ENCODE results near the gene PPP1R9B. TPM values are rescaled to one million over a fixed set of nuclear protein-coding genes. Genes with fewer than 3 reads are reported as not detected.

Gene PPP1R9B
- total RNA-seq, 1 experiment from 2014 or later, result 21.7 TPM

GRCh38 chr17:50097455-50097854 lies 53.0 kb downstream of the PPP1R9B start:
- CTCF ChIA-PET, result interaction anchor here (0.8 to 4.6 kb wide), 5 partner anchors 10 to 72 kb away, joined by 3 to 118 read pairs (median 4); no protein-coding TSS in a partner anchor
- no peaks in the 10 kb centered on the region for H3K27me3 Mint-ChIP-seq (ENCODE audit: low read depth)
- no peaks in the 10 kb centered on the region for H3K36me3 Mint-ChIP-seq
- DNase-seq (ENCODE audit: low spot score), result no peak
- H3K4me3 Mint-ChIP-seq, result no peak overlapping the region
- no peak overlapping the region for H3K27ac Mint-ChIP-seq
- ATAC-seq, result no peak
- POLR2A ChIA-PET, result no interaction called here
- peaks cover 21% of the 10 kb centered on the region for H3K4me1 Mint-ChIP-seq
- H3K9me3 Mint-ChIP-seq, result no peaks in the 10 kb centered on the region
- TF ChIP-seq ZBTB21 (CRISPR knock-in tag; IDR thresholded peaks at IDR 0.05; ENCODE audit: borderline replicate concordance) (no peak), SP1 (CRISPR knock-in tag; conservative IDR thresholded peaks at IDR 0.05) (no peak), TCF7 (CRISPR knock-in tag; IDR thresholded peaks at IDR 0.05; ENCODE audit: low read depth) (no peak), ZNF232 (CRISPR knock-in tag; IDR thresholded peaks at IDR 0.05) (no peak)

GRCh38 chr17:50096758-50097157 lies 53.7 kb downstream of the PPP1R9B start:
- peak overlapping the region; percentile 16; the same call in 1 of the 2 replicates for H3K4me3 Mint-ChIP-seq
- ChIA-PET CTCF (interaction anchor here (0.8 to 4.6 kb wide), 3 partner anchors 9 to 73 kb away, joined by 3 to 118 read pairs (median 3); no protein-coding TSS in a partner anchor), POLR2A (no interaction called here)

More at GRCh38 chr17:50096758-50097157, 53.7 kb downstream of the PPP1R9B start:
- DNase-seq (ENCODE audit: low spot score), result no peak
- Mint-ChIP-seq H3K4me1 (peaks cover 18% of the 10 kb centered on the region), H3K27ac (no peak overlapping the region), H3K9me3 (no peaks in the 10 kb centered on the region), H3K36me3 (no peaks in the 10 kb centered on the region), H3K27me3 (ENCODE audit: low read depth) (no peaks in the 10 kb centered on the region)
- no peak for ATAC-seq
- no peak for TF ChIP-seq RELA (CRISPR knock-in tag; IDR thresholded peaks at IDR 0.05; ENCODE audit: borderline replicate concordance)
- no peak for TF ChIP-seq ZNF423 (CRISPR knock-in tag; IDR thresholded peaks at IDR 0.05)
- no peak for TF ChIP-seq NFYB (CRISPR knock-in tag; conservative IDR thresholded peaks at IDR 0.05; ENCODE audit: low read depth)
- TF ChIP-seq MLX (CRISPR knock-in tag; IDR thresholded peaks at IDR 0.05), result no peak
- TF ChIP-seq FOXP4 (CRISPR knock-in tag; IDR thresholded peaks at IDR 0.05), result no peak
- no peak for TF ChIP-seq KAT7 (CRISPR knock-in tag; IDR thresholded peaks at IDR 0.05; ENCODE audit: borderline replicate concordance)
- TF ChIP-seq MAX (CRISPR knock-in tag; IDR thresholded peaks at IDR 0.05), result no peak
- no peak for TF ChIP-seq SMAD3 (CRISPR knock-in tag; IDR thresholded peaks at IDR 0.05; ENCODE audit: borderline replicate concordance)
- TF ChIP-seq NFATC4 (CRISPR knock-in tag; IDR thresholded peaks at IDR 0.05), result no peak
- TF ChIP-seq MYBL2 (CRISPR knock-in tag; IDR thresholded peaks at IDR 0.05), result no peak
- TF ChIP-seq ZNF396 (CRISPR knock-in tag; IDR thresholded peaks at IDR 0.05; ENCODE audit: borderline replicate concordance), result no peak
- TF ChIP-seq EMX1 (CRISPR knock-in tag; IDR thresholded peaks at IDR 0.05), result no peak
- TF ChIP-seq GRHL2 (CRISPR knock-in tag; IDR thresholded peaks at IDR 0.05; ENCODE audit: insufficient replicate concordance, severe bottlenecking), result no peak
- no peak for TF ChIP-seq ZNF512 (CRISPR knock-in tag; IDR thresholded peaks at IDR 0.05; ENCODE audit: borderline replicate concordance)
- no peak for TF ChIP-seq PRRX2 (CRISPR knock-in tag; IDR thresholded peaks at IDR 0.05)
- no peak for TF ChIP-seq ZMAT4 (CRISPR knock-in tag; IDR thresholded peaks at IDR 0.05)
- no peak for TF ChIP-seq AFF4 (CRISPR knock-in tag; IDR thresholded peaks at IDR 0.05; ENCODE audit: borderline replicate concordance)
- no peak for TF ChIP-seq ZNF121 (CRISPR knock-in tag; IDR thresholded peaks at IDR 0.05)

Data from WTC11 (cell line).